SK-N-SH (cell line): ENCODE data around the gene SH2B2. TPM values are rescaled to one million over a fixed set of nuclear protein-coding genes. Genes with fewer than 3 reads are reported as not detected.

Experiments used
- CTCF ChIA-PET: fragments of 300-600, 350-600 bp; formaldehyde crosslinking; extraction: SDS; loops from one replicate; lab custom pipeline; 2021; lab: Yijun Ruan, JAX
- POLR2A ChIA-PET: fragments of 350-600 bp; sonication (Branson Sonifier 250); formaldehyde crosslinking; extraction: SDS; loops from one replicate; lab custom pipeline; 2020; ENCODE audit warnings: antibody characterized with exemption, inconsistent platforms; lab: Yijun Ruan, JAX
- DNase-seq: peaks from one replicate; pipeline ENCODE4 v3.0.0; 2012
- H2AFZ ChIP-seq: fragments of 200-600 bp; sonication (generic); 2 replicates; pipeline ENCODE4 v1.8.1; 2016; ENCODE audit warnings: antibody characterized with exemption, mild to moderate bottlenecking, low read depth
- H3F3A ChIP-seq: fragments of 200-600 bp; sonication (generic); replicated peaks from 2 replicates; pipeline ENCODE3; 2016; ENCODE audit warnings: antibody characterized with exemption, mild to moderate bottlenecking; ENCODE audit not compliant: insufficient read depth
- H3K27ac ChIP-seq, 2 experiments: fragments of 200-500 bp in 1 of 2; fragments of 200-600 bp in 1 of 2; sonication (Bioruptor generic) in 1 of 2; sonication (generic), shearing (Covaris generic) in 1 of 2; 2 replicates each; pipeline versions ENCODE4 v1.5.1 to v1.6.1; 2014 to 2016; ENCODE audit warnings: low read depth in 2 of 2, inconsistent platforms in 1 of 2, low read length in 1 of 2, mild to moderate bottlenecking in 1 of 2, mixed read lengths in 1 of 2
- H3K27me3 ChIP-seq: fragments of 200-600 bp; sonication (generic), shearing (Covaris generic); 2 replicates; pipeline ENCODE4 v1.6.1; 2016; ENCODE audit warnings: mixed run types; ENCODE audit not compliant: insufficient read depth
- H3K36me3 ChIP-seq, 2 experiments: fragments of 200-500 bp in 1 of 2; fragments of 200-600 bp in 1 of 2; sonication (Bioruptor generic) in 1 of 2; sonication (generic) in 1 of 2; replicated peaks in 1 of 2; 2 replicates each; pipeline versions ENCODE3 to v1.5.1; 2014 to 2016; ENCODE audit warnings: low read length in 1 of 2, mild to moderate bottlenecking in 1 of 2; ENCODE audit not compliant: insufficient read depth in 2 of 2, control insufficient read depth in 1 of 2
- H3K4me1 ChIP-seq, 2 experiments: fragments of 200-500 bp in 1 of 2; fragments of 200-600 bp in 1 of 2; sonication (Bioruptor generic) in 1 of 2; sonication (generic), shearing (Covaris generic) in 1 of 2; 2 replicates each; pipeline versions ENCODE4 v1.5.1 to v1.6.1; 2014 to 2016; ENCODE audit warnings: low read depth in 1 of 2, low read length in 1 of 2, mixed run types in 1 of 2; ENCODE audit not compliant: insufficient read depth in 2 of 2, control insufficient read depth in 1 of 2
- H3K4me2 ChIP-seq: fragments of 200-600 bp; sonication (generic), shearing (Covaris generic); 2 replicates; pipeline ENCODE4 v1.6.1; 2017; ENCODE audit warnings: mixed run types
- H3K4me3 ChIP-seq, 2 experiments: fragments of 200-500 bp in 1 of 2; fragments of 200-600 bp in 1 of 2; sonication (Bioruptor generic) in 1 of 2; sonication (generic), shearing (Covaris generic) in 1 of 2; 2 replicates each; pipeline versions ENCODE4 v1.5.1 to v1.8.1; 2014 to 2016; ENCODE audit warnings: low read depth in 2 of 2, inconsistent platforms in 1 of 2, low read length in 1 of 2, mild to moderate bottlenecking in 1 of 2, mixed read lengths in 1 of 2, moderate library complexity in 1 of 2
- H3K79me2 ChIP-seq: fragments of 200-600 bp; sonication (generic); 2 replicates; pipeline ENCODE4 v1.8.1; 2017; ENCODE audit warnings: mild to moderate bottlenecking; ENCODE audit not compliant: insufficient read depth
- H3K9ac ChIP-seq: fragments of 200-600 bp; sonication (generic); 2 replicates; pipeline ENCODE4 v1.6.1; 2017; ENCODE audit warnings: mixed run types
- H3K9me2 ChIP-seq: fragments of 200-600 bp; sonication (generic); 2 replicates; pipeline ENCODE4 v1.6.1; 2017; ENCODE audit warnings: mixed run types
- H3K9me3 ChIP-seq: fragments of 200-600 bp; sonication (generic); 2 replicates; pipeline ENCODE4 v1.6.1; 2017; ENCODE audit warnings: mixed run types, mild to moderate bottlenecking, moderate library complexity
- H4K20me1 ChIP-seq: fragments of 200-600 bp; sonication (generic); 2 replicates; pipeline ENCODE4 v1.6.1; 2017; ENCODE audit warnings: mild to moderate bottlenecking, mixed run types; ENCODE audit not compliant: insufficient read depth
- CHD2 ChIP-seq: fragments of 150-350 bp; IDR thresholded peaks from 2 replicates; pipeline ENCODE4 v1.6.1; 2018; ENCODE audit warnings: low read length; ENCODE audit not compliant: partially characterized antibody
- ELF1 ChIP-seq: IDR thresholded peaks from 2 replicates; pipeline ENCODE4 v1.4.0; 2012
- EP300 ChIP-seq, 2 experiments: IDR thresholded peaks; 2 replicates each; pipeline versions ENCODE4 v1.4.0 to v1.6.1; 2012; ENCODE audit warnings: borderline replicate concordance in 1 of 2, low read depth in 1 of 2, low read length in 1 of 2
- FOSL2 ChIP-seq: IDR thresholded peaks from 2 replicates; pipeline ENCODE4 v1.4.0; 2012; ENCODE audit warnings: low read depth, mild to moderate bottlenecking, moderate library complexity, borderline replicate concordance
- FOXJ3 ChIP-seq: sonication (generic); formaldehyde crosslinking; IDR thresholded peaks from 2 replicates; pipeline ENCODE4 v1.5.1; 2020; ENCODE audit warnings: mild to moderate bottlenecking, missing genetic modification reagents
- FOXM1 ChIP-seq: IDR thresholded peaks from 2 replicates; pipeline ENCODE4 v1.4.0; 2012; ENCODE audit warnings: low read depth, mild to moderate bottlenecking
- GABPA ChIP-seq: IDR thresholded peaks from 2 replicates; pipeline ENCODE4 v1.4.0; 2012; ENCODE audit warnings: low read depth, mild to moderate bottlenecking
- JUND ChIP-seq: IDR thresholded peaks from 2 replicates; pipeline ENCODE4 v1.4.0; 2012
- MAX ChIP-seq: IDR thresholded peaks from 2 replicates; pipeline ENCODE4 v1.4.0; 2012; ENCODE audit warnings: low read depth
- MEF2A ChIP-seq: IDR thresholded peaks from 2 replicates; pipeline ENCODE4 v1.4.0; 2012; ENCODE audit warnings: low read depth, borderline replicate concordance
- MXI1 ChIP-seq: IDR thresholded peaks from 2 replicates; pipeline ENCODE4 v1.6.1; 2012; ENCODE audit warnings: mild to moderate bottlenecking, low read depth, low read length, improper control_type of control experiment
- NFIC ChIP-seq: IDR thresholded peaks from 2 replicates; pipeline ENCODE4 v1.4.0; 2012; ENCODE audit warnings: borderline replicate concordance
- NRF1 ChIP-seq: IDR thresholded peaks from 2 replicates; pipeline ENCODE4 v1.6.1; 2012; ENCODE audit warnings: low read depth, mild to moderate bottlenecking, low read length
- POLR2AphosphoS5 ChIP-seq: IDR thresholded peaks from 2 replicates; pipeline ENCODE4 v1.6.1; 2012; ENCODE audit warnings: low read depth, low read length
- RAD21 ChIP-seq: IDR thresholded peaks from 2 replicates; pipeline ENCODE4 v1.6.1; 2012; ENCODE audit warnings: mild to moderate bottlenecking, low read length
- REST ChIP-seq: IDR thresholded peaks from 2 replicates; pipeline ENCODE4 v1.6.1; 2012; ENCODE audit warnings: mild to moderate bottlenecking, low read depth, low read length, moderate library complexity
- RFX5 ChIP-seq: IDR thresholded peaks from 2 replicates; pipeline ENCODE4 v1.6.1; 2012; ENCODE audit warnings: mild to moderate bottlenecking, improper control_type of control experiment, low read length
- RXRA ChIP-seq: IDR thresholded peaks from 2 replicates; pipeline ENCODE4 v1.4.0; 2012; ENCODE audit warnings: low read depth, mild to moderate bottlenecking, borderline replicate concordance
- SMC3 ChIP-seq: IDR thresholded peaks from 2 replicates; pipeline ENCODE4 v1.6.1; 2012; ENCODE audit warnings: low read depth, low read length, improper control_type of control experiment
- TAF1 ChIP-seq: IDR thresholded peaks from 2 replicates; pipeline ENCODE4 v1.6.1; 2012; ENCODE audit warnings: low read depth, mild to moderate bottlenecking, low read length, moderate library complexity, borderline replicate concordance
- TCF12 ChIP-seq: IDR thresholded peaks from 2 replicates; pipeline ENCODE4 v1.4.0; 2012
- TEAD4 ChIP-seq: IDR thresholded peaks from 2 replicates; pipeline ENCODE4 v1.4.0; 2012; ENCODE audit warnings: mild to moderate bottlenecking, borderline replicate concordance; ENCODE audit not compliant: insufficient read depth
- USF1 ChIP-seq: IDR thresholded peaks from 2 replicates; pipeline ENCODE4 v1.4.0; 2012; ENCODE audit warnings: low read depth, borderline replicate concordance
- YY1 ChIP-seq: IDR thresholded peaks from 2 replicates; pipeline ENCODE4 v1.4.0; 2012; ENCODE audit warnings: low read depth, mild to moderate bottlenecking
- WGBS: methylation state at CpG from one replicate; pipeline ENCODE4 v1.1.6; 2017; ENCODE audit warnings: low lambda C conversion rate; 5-methylcytosine and 5-hydroxymethylcytosine counted together
- polyA plus RNA-seq, 3 experiments: library from polyadenylated mRNA; depleted of rRNA; stranded (reverse); fragments of >200 nt; gene quantifications; 2 replicates each; pipeline ENCODE4 v1.2.3, GENCODE V29; 2012
- TF ChIP-seq, protein P1 (sequence below): IDR thresholded peaks from 2 replicates; pipeline ENCODE4 v1.4.0; 2012; ENCODE audit warnings: low read depth, borderline replicate concordance
- TF ChIP-seq, protein P2 (sequence below): IDR thresholded peaks from 2 replicates; pipeline ENCODE4; 2012

SH2B2 gene
- polyA plus RNA-seq (2012; rRNA removed), result 3.8 and 4.7 TPM in 2 replicates
- polyA plus RNA-seq (2012; cell fraction: cytosol; rRNA removed), result 1.5 and 3.3 TPM in 2 replicates
- 8.5 and 19.3 TPM in 2 replicates for polyA plus RNA-seq (2012; cell fraction: nucleus; rRNA removed)

DNA sequence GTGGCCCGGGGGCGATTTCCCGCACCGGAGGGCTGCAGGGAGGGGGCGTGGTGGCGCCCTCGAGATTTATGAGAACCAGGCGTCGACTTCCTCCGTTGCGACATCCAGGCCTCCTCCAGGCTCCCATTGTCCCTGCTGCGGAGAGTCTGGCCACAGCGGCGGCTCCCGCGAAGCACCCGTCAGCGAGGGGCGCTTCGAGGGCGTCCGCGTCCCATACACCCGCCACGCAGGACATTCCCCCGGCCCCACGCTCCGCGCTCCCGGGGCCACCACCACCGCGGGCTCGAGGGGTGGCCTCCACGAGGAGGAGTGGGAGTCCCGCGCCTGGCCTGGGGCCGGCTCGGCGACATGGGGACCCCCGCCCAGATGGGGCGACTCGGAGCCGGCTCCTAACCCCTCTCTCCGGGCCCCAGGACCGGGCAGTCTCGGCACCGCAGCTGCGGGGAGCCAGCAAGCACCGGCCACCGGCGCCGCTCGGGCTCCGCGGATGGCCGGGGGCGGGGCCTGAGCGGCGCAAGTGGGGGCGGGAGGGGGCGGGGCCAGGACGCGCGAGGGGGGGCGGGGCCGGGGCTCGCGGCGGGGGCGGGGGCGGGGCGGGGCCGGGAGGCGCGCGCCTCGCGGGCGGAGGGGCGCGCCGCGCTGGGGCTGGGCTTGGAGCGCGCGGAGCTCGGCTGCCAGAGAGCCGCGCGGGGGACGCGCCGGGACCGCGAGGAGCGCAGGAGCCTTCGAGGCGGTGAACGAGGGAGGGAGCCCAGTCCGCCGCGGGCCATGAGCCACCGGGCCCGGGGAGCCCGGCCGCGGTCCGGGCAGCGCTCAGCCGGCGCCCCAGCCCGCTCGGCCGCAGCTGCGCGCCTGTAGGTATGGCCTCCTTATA lies at the start of gene SH2B2:
Gene SH2B2, plus strand, starts transcription at position 632 of the 874 bp plus-strand sequence. CDS start 13,683 bp downstream, outside the sequence.
- Histone ChIP-seq H4K20me1 (peaks cover 20% of the 10 kb centered on the region; the same call in 1 of the 2 replicates), H3K27ac (peak within 1 kb of the TSS; percentile 45 to 97), H3K9me2 (no peaks in the 10 kb centered on the region), H3K9me3 (no peaks in the 10 kb centered on the region), H2AFZ (peak within 1 kb of the TSS; percentile 98), H3F3A (no peaks in the 10 kb centered on the region), H3K9ac (peak within 1 kb of the TSS; percentile 85), H3K4me3 (peak within 1 kb of the TSS; percentile 89 to 96), H3K36me3 (no peaks in the 10 kb centered on the region), H3K4me1 (peaks cover 0 to 34% of the 10 kb centered on the region in 2 experiments; a peak in 1 of 4 replicates), H3K79me2 (no peaks in the 10 kb centered on the region), H3K4me2 (peak within 1 kb of the TSS; percentile 100), H3K27me3 (no peaks in the 10 kb centered on the region)
- WGBS, result 1% methylated on average over 20 of the region's 116 CpGs
- CTCF ChIA-PET, result interaction anchor here (0.9 to 15.8 kb wide), 3 partner anchors 14 to 104 kb away, joined by 3 to 421 read pairs (median 16); partner anchors contain the start of gene PRKRIP1
- peak; percentile 99 for DNase-seq
- POLR2A ChIA-PET, result interaction anchor here (0.6 to 2.2 kb wide), 7 partner anchors 77 to 391 kb away, joined by 3 to 19 read pairs (median 3); partner anchors contain the start of gene PRKRIP1
- TF ChIP-seq TEAD4 (no peak), POLR2AphosphoS5 (peak; percentile 93), FOSL2 (no peak), FOXJ3 (CRISPR knock-in tag) (no peak), REST (no peak), EP300 (IDR thresholded peaks at IDR 0.05; ENCODE audit: borderline replicate concordance in 1 of 2, low read depth in 1 of 2, low read length in 1 of 2) (peak in 1 of 2 experiments; percentile 56; a peak in 1 of 4 replicates), RXRA (no peak), MXI1 (peak; percentile 72), RFX5 (no peak), MAX (peak; percentile 88), GABPA (no peak), JUND (no peak), TCF12 (no peak; the same call in 1 of the 2 replicates), NFIC (no peak), FOXM1 (no peak), NRF1 (no peak), RAD21 (no peak), ELF1 (no peak), MEF2A (no peak), YY1 (no peak), TAF1 (peak; percentile 30; the same call in 1 of the 2 replicates), CHD2 (peak; percentile 11), SMC3 (no peak), USF1 (no peak)
- TF ChIP-seq, protein P1, sequence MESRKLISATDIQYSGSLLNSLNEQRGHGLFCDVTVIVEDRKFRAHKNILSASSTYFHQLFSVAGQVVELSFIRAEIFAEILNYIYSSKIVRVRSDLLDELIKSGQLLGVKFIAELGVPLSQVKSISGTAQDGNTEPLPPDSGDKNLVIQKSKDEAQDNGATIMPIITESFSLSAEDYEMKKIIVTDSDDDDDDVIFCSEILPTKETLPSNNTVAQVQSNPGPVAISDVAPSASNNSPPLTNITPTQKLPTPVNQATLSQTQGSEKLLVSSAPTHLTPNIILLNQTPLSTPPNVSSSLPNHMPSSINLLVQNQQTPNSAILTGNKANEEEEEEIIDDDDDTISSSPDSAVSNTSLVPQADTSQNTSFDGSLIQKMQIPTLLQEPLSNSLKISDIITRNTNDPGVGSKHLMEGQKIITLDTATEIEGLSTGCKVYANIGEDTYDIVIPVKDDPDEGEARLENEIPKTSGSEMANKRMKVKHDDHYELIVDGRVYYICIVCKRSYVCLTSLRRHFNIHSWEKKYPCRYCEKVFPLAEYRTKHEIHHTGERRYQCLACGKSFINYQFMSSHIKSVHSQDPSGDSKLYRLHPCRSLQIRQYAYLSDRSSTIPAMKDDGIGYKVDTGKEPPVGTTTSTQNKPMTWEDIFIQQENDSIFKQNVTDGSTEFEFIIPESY, result no peak
- TF ChIP-seq, protein P2, sequence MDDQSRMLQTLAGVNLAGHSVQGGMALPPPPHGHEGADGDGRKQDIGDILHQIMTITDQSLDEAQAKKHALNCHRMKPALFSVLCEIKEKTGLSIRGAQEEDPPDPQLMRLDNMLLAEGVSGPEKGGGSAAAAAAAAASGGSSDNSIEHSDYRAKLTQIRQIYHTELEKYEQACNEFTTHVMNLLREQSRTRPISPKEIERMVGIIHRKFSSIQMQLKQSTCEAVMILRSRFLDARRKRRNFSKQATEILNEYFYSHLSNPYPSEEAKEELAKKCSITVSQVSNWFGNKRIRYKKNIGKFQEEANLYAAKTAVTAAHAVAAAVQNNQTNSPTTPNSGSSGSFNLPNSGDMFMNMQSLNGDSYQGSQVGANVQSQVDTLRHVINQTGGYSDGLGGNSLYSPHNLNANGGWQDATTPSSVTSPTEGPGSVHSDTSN, result peak; percentile 42; the same call in 1 of the 2 replicates
